OCI-LY3 (cell line): ENCODE data around the gene NBEA.

ENCODE experiments used
- EZH2phosphoT487 ChIP-seq: fragments of 200-600 bp; shearing (Covaris generic); IDR thresholded peaks from 2 replicates; pipeline ENCODE4 v1.6.1; 2018; ENCODE audit warnings: antibody characterized with exemption, mixed run types, low read depth
- TF ChIP-seq, protein P1 (sequence below): fragments of 200-600, 300-600 bp; sonication (generic); IDR thresholded peaks from 2 replicates; pipeline ENCODE4 v1.5.1; 2014; ENCODE audit warnings: antibody characterized with exemption, low read length, low read depth

DNA sequence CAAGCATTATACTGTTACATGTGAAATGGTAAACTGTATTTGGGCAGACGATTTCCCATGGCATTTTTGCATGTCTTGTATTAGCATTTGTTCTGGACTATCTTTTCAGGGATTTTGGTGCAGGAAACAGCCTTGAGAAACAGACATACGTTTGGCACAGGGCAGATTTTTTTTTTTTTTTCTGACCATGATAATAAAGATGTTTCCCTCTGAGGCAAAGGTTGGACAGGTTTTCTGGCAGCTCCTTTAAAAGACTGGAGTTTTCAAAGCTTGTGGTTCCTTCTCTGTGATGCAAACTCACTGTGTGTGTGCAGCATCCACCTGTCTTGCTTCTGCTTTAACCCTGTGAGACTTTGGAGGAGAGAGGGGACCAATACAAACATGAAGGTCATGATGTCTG, 63.0 kb downstream of the NBEA start:
- TF ChIP-seq, protein P1, sequence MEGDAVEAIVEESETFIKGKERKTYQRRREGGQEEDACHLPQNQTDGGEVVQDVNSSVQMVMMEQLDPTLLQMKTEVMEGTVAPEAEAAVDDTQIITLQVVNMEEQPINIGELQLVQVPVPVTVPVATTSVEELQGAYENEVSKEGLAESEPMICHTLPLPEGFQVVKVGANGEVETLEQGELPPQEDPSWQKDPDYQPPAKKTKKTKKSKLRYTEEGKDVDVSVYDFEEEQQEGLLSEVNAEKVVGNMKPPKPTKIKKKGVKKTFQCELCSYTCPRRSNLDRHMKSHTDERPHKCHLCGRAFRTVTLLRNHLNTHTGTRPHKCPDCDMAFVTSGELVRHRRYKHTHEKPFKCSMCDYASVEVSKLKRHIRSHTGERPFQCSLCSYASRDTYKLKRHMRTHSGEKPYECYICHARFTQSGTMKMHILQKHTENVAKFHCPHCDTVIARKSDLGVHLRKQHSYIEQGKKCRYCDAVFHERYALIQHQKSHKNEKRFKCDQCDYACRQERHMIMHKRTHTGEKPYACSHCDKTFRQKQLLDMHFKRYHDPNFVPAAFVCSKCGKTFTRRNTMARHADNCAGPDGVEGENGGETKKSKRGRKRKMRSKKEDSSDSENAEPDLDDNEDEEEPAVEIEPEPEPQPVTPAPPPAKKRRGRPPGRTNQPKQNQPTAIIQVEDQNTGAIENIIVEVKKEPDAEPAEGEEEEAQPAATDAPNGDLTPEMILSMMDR: no peak
- no peak for TF ChIP-seq EZH2phosphoT487
